Fibroblast of pulmonary artery (primary cell): ENCODE data around the gene TYW1.
"Not testable (repeated sequence)": the region's sequence is repeated elsewhere in the genome, so short reads cannot be mapped to it uniquely, and the experiment has no call there.

Experiments
- DNase-seq: peaks from one replicate; pipeline ENCODE4 v3.0.0-alpha.2; 2010; ENCODE audit warnings: low read depth
- H3K4me3 ChIP-seq: replicated peaks from 2 replicates; pipeline ENCODE4 v1.5.1; 2011; ENCODE audit warnings: low read depth, mild to moderate bottlenecking, control low read depth, low read length, moderate library complexity
- CTCF ChIP-seq: IDR thresholded peaks from 2 replicates; pipeline ENCODE4 v1.5.1; 2011; ENCODE audit warnings: mild to moderate bottlenecking, control low read depth, low read length, inconsistent platforms; ENCODE audit errors: missing control alignments

The TYW1 gene

GRCh38 chr7:67022511-67022910 is 25.9 kb downstream of the TYW1 start:
- no peak overlapping the region for H3K4me3 ChIP-seq
- DNase-seq: no peak
- no peak for TF ChIP-seq CTCF

GRCh38 chr7:67025459-67025858 is 28.8 kb downstream of the TYW1 start:
- DNase-seq: peak; percentile 68

DNA sequence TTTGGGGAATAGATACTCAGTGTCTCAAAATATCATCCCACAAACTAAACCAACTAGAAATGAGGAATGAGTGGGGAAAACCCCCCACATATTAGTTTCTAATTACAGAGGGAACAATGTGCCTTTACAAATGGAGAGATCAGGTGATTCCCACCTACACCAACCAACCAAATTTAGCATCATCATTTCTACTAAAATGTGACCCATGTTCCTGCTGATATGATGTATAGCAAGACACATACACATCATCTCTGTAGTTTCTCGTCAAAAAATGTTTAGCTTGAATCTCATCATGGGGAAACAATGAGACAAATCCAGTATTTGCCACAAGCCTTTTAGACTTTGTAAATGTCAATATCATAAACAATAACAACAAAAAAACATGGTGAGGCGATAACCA is 35.1 kb downstream of the TYW1 start:
- not testable (repeated sequence) for DNase-seq, H3K4me3 ChIP-seq

More at GRCh38 chr7:67025459-67025858, 28.8 kb downstream of the TYW1 start:
- H3K4me3 ChIP-seq: not testable (repeated sequence)

GRCh38 chr7:67033251-67033650 is 36.6 kb downstream of the TYW1 start:
- H3K4me3 ChIP-seq: no peak overlapping the region
- no peak for TF ChIP-seq CTCF
- no peak for DNase-seq

DNA sequence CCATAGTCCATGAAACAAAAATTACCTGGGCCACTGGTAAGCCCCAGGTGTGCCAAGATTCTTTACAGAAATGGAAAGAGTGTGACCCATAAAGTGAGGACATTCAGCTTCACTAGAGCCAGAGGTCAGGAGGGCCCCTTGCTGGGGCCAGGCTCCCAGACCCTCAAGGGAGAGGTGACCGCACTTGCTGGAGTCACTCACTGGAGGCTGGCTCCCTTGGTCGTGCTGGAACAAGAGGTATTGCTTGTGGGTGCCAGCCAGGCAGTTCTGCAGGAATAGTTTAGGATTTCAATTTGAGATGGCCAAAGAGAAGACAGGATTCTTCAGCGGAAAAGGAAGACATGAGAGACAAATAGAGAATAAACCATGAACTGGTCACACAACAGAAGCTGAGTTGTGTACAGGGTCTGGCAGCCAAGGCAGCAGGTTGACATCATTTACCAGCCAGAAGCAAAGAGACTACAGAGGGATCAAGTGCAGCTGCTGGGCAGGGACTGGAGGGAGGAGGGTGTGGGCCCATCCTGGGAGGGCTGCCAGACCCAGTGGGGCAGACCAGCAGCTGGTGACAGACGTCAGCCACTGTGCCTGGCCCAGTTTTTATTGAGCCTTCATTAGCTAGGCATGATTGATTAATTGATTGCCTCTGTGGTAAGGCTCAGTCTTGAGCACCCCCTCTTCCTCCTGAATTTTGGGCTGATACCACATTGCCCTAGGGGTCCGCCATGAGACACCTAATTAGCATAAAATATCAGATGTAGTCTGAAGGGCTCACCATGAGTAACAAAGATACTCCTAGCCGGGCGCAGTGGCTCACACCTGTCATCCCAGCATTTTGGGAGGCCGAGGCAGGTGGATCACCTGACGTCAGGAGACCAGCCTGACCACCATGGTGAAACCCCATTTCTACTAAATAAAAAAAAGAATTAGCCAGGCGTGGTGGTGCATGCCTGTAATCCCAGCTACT is 40.1 kb downstream of the TYW1 start:
- not testable (repeated sequence) for DNase-seq, H3K4me3 ChIP-seq

- DNase-seq, H3K4me3 ChIP-seq: not testable (repeated sequence)
- peak; percentile 21 for TF ChIP-seq CTCF
Measured at GRCh38 chr7:67040832-67041231, 44.2 kb downstream of the TYW1 start.

DNA sequence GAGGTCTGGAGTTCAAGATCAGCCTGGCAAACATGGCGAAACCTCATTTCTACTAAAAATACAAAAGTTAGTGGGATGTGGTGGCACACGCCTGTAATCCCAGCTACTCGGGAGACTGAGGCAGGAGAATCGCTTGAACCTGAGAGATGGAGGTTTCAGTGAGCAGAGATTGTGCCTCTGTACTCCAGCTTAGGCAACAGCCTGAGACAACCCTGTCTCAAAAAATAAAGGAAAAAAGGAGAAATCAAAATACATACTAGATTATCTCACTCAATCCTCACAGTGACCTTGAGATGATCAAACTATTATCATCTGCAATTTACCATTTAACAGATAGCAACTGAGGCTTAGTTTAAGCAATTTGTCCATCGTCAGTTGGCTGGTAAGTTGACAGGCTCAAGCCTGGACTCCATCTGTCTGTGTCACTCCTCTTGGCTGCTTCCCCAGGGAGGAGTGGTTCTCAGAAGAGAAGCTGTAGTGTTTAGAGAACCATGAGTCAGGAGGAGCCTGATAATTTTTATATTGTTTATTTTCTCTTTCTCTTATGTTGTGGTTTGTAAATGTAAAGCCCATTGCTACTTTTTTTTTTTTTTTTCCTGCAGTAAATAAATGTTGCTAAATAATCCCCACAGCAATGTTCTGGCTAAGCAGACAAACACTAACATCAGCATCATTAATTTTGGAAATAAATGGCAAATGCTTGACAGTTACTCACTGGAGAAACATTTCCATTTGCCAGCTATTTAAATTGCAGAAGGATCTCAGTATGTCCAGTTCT is 46.3 kb downstream of the TYW1 start:
- not testable (repeated sequence) for H3K4me3 ChIP-seq
- DNase-seq: peak; percentile 83

DNA sequence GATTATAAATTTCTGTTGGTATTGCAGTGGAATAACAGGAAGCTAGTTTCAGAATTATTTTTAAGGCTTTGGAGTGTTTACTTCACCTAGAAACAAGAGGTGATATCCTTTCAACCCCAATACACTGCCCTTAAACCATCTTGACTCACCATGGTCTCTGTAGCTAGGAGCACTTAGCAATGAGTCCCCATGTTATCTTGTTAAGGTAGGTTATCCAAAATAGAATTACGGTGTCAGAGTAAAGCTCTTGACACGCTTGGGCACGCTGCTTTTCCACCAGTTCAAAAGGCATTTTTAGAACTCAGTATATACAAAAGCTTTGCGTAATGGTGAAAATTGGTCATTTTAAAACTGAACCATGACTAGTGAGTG is 46.9 kb downstream of the TYW1 start:
- DNase-seq: peak; percentile 10
- not testable (repeated sequence) for H3K4me3 ChIP-seq

- TF ChIP-seq CTCF: no peak
- no peak for DNase-seq
- no peak overlapping the region for H3K4me3 ChIP-seq
Measured at GRCh38 chr7:67045496-67045995, 48.9 kb downstream of the TYW1 start.

GRCh38 chr7:67046819-67047218 is 50.2 kb downstream of the TYW1 start:
- not testable (repeated sequence) for H3K4me3 ChIP-seq, DNase-seq

DNA sequence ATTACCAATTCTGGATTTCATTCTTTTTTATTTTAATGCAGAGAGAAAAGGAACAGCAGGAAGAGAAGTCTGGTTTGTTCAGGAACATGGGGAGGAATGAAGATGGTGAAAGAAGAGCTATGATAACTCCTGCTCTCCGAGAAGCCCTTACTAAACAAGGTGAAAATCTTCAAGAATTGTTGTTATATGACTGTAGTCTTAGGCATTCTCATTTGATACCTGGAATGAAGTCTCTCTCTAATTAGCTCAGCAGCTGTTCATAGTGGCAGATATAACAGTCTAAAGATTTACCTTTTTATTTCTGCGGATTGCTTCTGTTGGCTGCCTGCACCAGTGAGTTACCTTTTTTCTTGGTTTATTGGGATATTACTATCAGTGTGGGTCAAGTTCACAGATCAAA is 53.3 kb downstream of the TYW1 start:
- not testable (repeated sequence) for H3K4me3 ChIP-seq, DNase-seq

GRCh38 chr7:67052161-67052560 is 55.5 kb downstream of the TYW1 start:
- not testable (repeated sequence) for DNase-seq, H3K4me3 ChIP-seq
